Cardiac muscle cell (in vitro differentiated cells and primary cell): Measurements from ENCODE around the gene TRIM33. TPM values are rescaled to one million over a fixed set of nuclear protein-coding genes. Genes with fewer than 3 reads are reported as not detected.
"Not testable (repeated sequence)": the region's sequence is repeated elsewhere in the genome, so short reads cannot be mapped to it uniquely, and the experiment has no call there.

ENCODE experiments used
- DNase-seq, 2 donors: peaks; one replicate each; pipeline versions ENCODE4 v3.0.0 to v3.0.0-alpha.2; 2010 to 2017; ENCODE audit warnings: low read depth in 1 of 2, low spot score in 1 of 2
- H3K27ac ChIP-seq: fragments of 200-600 bp; sonication (generic); 2 replicates; pipeline ENCODE4 v1.5.1; 2016
- H3K27me3 ChIP-seq: fragments of 200-600 bp; sonication (generic); 2 replicates; pipeline ENCODE4 v1.6.0; 2016; ENCODE audit warnings: control low read depth
- H3K36me3 ChIP-seq: fragments of 200-600 bp; sonication (generic); 2 replicates; pipeline ENCODE4 v1.5.1; 2016; ENCODE audit warnings: control low read depth
- H3K4me1 ChIP-seq: fragments of 200-600 bp; sonication (generic); 2 replicates; pipeline ENCODE4 v1.8.1; 2017; ENCODE audit warnings: low read depth, mild to moderate bottlenecking, mixed run types
- H3K4me3 ChIP-seq: fragments of 200-600 bp; sonication (generic); 2 replicates; pipeline ENCODE4 v1.5.1; 2016; ENCODE audit warnings: mild to moderate bottlenecking
- H3K9me3 ChIP-seq: fragments of 200-600 bp; sonication (generic); 2 replicates; pipeline ENCODE4 v1.5.1; 2017; ENCODE audit warnings: low read depth, mild to moderate bottlenecking, control low read depth
- polyA plus RNA-seq: library from polyadenylated mRNA; unstranded; fragments of >200 nt; fragmentation: Nextera tagmentation; extraction: Ambion mirVana; gene quantifications from 2 replicates; pipeline ENCODE4 v1.2.1, GENCODE V29; 2016
- total RNA-seq: library from RNA; depleted of rRNA; stranded (reverse); fragments of >200 nt; gene quantifications from 2 replicates; pipeline ENCODE4 v1.2.3, GENCODE V29; 2016
- TF ChIP-seq, protein P1 (sequence below): IDR thresholded peaks from 2 replicates; pipeline ENCODE4 v1.5.1; 2012; ENCODE audit warnings: low read depth, mild to moderate bottlenecking, low read length

The TRIM33 gene
- total and polyA plus RNA-seq, 2 experiments from 2014 or later, result 32.2 to 40.8 TPM

- TF ChIP-seq, protein P1, sequence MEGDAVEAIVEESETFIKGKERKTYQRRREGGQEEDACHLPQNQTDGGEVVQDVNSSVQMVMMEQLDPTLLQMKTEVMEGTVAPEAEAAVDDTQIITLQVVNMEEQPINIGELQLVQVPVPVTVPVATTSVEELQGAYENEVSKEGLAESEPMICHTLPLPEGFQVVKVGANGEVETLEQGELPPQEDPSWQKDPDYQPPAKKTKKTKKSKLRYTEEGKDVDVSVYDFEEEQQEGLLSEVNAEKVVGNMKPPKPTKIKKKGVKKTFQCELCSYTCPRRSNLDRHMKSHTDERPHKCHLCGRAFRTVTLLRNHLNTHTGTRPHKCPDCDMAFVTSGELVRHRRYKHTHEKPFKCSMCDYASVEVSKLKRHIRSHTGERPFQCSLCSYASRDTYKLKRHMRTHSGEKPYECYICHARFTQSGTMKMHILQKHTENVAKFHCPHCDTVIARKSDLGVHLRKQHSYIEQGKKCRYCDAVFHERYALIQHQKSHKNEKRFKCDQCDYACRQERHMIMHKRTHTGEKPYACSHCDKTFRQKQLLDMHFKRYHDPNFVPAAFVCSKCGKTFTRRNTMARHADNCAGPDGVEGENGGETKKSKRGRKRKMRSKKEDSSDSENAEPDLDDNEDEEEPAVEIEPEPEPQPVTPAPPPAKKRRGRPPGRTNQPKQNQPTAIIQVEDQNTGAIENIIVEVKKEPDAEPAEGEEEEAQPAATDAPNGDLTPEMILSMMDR, result no peak
- H3K9me3 ChIP-seq, result no peaks in the 10 kb centered on the region
- H3K36me3 ChIP-seq, result peaks cover 66% of the 10 kb centered on the region
- no peaks in the 10 kb centered on the region for H3K4me1 ChIP-seq
- no peak for DNase-seq
- no peaks in the 10 kb centered on the region for H3K27me3 ChIP-seq
- H3K27ac ChIP-seq, result no peak overlapping the region
- H3K4me3 ChIP-seq, result no peak overlapping the region
Observed at GRCh38 chr1:114423455-114423854, 87.5 kb downstream of the TRIM33 start.

- H3K9me3 ChIP-seq, H3K4me1 ChIP-seq: not testable (repeated sequence)
- H3K36me3 ChIP-seq, result peaks cover 40% of the 10 kb centered on the region
Observed at GRCh38 chr1:114418948-114419347, 92.1 kb downstream of the TRIM33 start.

GRCh38 chr1:114397601-114398000, 113.4 kb downstream of the TRIM33 start:
- H3K27me3 ChIP-seq, result no peaks in the 10 kb centered on the region
- no peak overlapping the region for H3K27ac ChIP-seq
- H3K4me1 ChIP-seq, result peaks cover 19% of the 10 kb centered on the region
- H3K9me3 ChIP-seq, result no peaks in the 10 kb centered on the region
- no peak for DNase-seq
- peaks cover 37% of the 10 kb centered on the region for H3K36me3 ChIP-seq
- TF ChIP-seq, protein P1, result no peak
- H3K4me3 ChIP-seq, result no peak overlapping the region

More at GRCh38 chr1:114418948-114419347, 92.1 kb downstream of the TRIM33 start:
- not testable (repeated sequence) for H3K4me3 ChIP-seq, H3K27me3 ChIP-seq, H3K27ac ChIP-seq, DNase-seq

GRCh38 chr1:114395863-114396262, 115.1 kb downstream of the TRIM33 start:
- TF ChIP-seq, protein P1, result no peak
- H3K4me1 ChIP-seq, result peaks cover 19% of the 10 kb centered on the region
- H3K27ac ChIP-seq, result no peak overlapping the region
- no peak for DNase-seq
- no peak overlapping the region for H3K4me3 ChIP-seq
- peaks cover 23% of the 10 kb centered on the region for H3K36me3 ChIP-seq
- no peaks in the 10 kb centered on the region for H3K9me3 ChIP-seq
- no peaks in the 10 kb centered on the region for H3K27me3 ChIP-seq

- no peaks in the 10 kb centered on the region for H3K9me3 ChIP-seq
- H3K36me3 ChIP-seq, result peaks cover 3% of the 10 kb centered on the region
- no peak overlapping the region for H3K4me3 ChIP-seq
- TF ChIP-seq, protein P1, result no peak
- peaks cover 45% of the 10 kb centered on the region for H3K4me1 ChIP-seq
- DNase-seq, result no peak
- H3K27ac ChIP-seq, result no peak overlapping the region
- H3K27me3 ChIP-seq, result no peaks in the 10 kb centered on the region
Observed at GRCh38 chr1:114390960-114391359, 120.0 kb downstream of the TRIM33 start.

DNA sequence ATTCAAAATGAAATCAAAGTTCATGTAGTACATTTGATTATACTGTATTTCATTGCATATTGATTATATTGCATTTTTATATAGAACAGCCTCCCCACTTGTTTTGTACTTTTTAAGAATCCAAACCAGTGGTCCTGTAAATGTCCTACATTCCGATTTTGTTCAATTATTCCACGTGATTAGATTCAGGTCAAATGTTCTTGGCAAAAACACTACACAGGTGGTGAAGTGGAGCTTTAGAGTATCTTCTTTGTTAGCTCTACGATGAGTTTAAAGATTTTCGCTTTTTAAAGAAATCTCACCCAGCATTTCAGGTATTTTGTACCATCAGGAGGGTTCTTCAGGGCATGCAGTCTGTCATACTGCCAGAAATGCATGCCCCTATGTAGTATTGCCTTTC, 120.6 kb downstream of the TRIM33 start:
- Histone ChIP-seq H3K27ac (no peak overlapping the region), H3K36me3 (no peaks in the 10 kb centered on the region), H3K4me1 (peaks cover 40% of the 10 kb centered on the region), H3K27me3 (no peaks in the 10 kb centered on the region), H3K9me3 (no peaks in the 10 kb centered on the region), H3K4me3 (no peak overlapping the region)
- TF ChIP-seq, protein P1, result no peak
- no peak for DNase-seq
